ENCODE data around the gene P2RY6. TPM values are rescaled to one million over a fixed set of nuclear protein-coding genes. Genes with fewer than 3 reads are reported as not detected.
A peak's percentile ranks its signal among the peaks of the same experiment; 100 is the strongest.

Gene P2RY6
- total and polyA plus RNA-seq, 2 of the 4 experiments (the other 2 are of a cell fraction): 0.44 TPM; not detected in 1

- Histone ChIP-seq H3K9ac (ENCODE audit: low read depth, low read length) (no peak overlapping the region), H2BK5ac (ENCODE audit: low read depth, low read length, poor library complexity, severe bottlenecking) (peak overlapping the region; percentile 27), H3K18ac (ENCODE audit: low read depth, low read length) (no peak overlapping the region), H4K20me1 (ENCODE audit: insufficient read depth, low read length) (peaks cover 81% of the 10 kb centered on the region), H3K14ac (replicated peaks; ENCODE audit: low read depth, low read length) (no peak overlapping the region), H4K91ac (ENCODE audit: insufficient read depth, low read depth, low read length) (no peak overlapping the region), H3K23ac (ENCODE audit: low read depth, low read length) (peak overlapping the region; percentile 72; the same call in 1 of the 2 replicates), H2BK120ac (ENCODE audit: low read depth, low read length) (no peak overlapping the region), H2AK9ac (replicated peaks; ENCODE audit: low read depth, low read length, poor library complexity) (no peak overlapping the region), H3K56ac (ENCODE audit: extremely low read depth, insufficient read depth, low read length) (no peak overlapping the region), H3K4ac (ENCODE audit: low read depth, low read length) (peak overlapping the region; percentile 23; the same call in 1 of the 2 replicates), H3K27ac (ENCODE audit: insufficient read depth, low read length) (peak overlapping the region; percentile 16; the same call in 1 of the 2 replicates), H2BK15ac (ENCODE audit: low read depth, low read length) (no peak overlapping the region), H3K9me1 (ENCODE audit: insufficient read depth, low read length) (peaks cover 42% of the 10 kb centered on the region), H3K9me3 (ENCODE audit: control insufficient read depth, insufficient read depth, low read length) (no peaks in the 10 kb centered on the region), H3K27me3 (ENCODE audit: control insufficient read depth, insufficient read depth, low read length) (no peaks in the 10 kb centered on the region), H4K5ac (ENCODE audit: low read depth, low read length) (no peak overlapping the region), H3K4me1 (ENCODE audit: control insufficient read depth, insufficient read depth, low read length) (peaks cover 68% of the 10 kb centered on the region), H2AFZ (replicated peaks; ENCODE audit: low read length, poor library complexity) (no peak overlapping the region), H3K4me3 (ENCODE audit: insufficient read depth, low read depth, low read length) (no peak overlapping the region), H3K4me2 (ENCODE audit: low read depth, low read length) (no peak overlapping the region), H2BK20ac (ENCODE audit: low read depth, low read length) (no peak overlapping the region), H4K8ac (ENCODE audit: low read depth in 2 of 2, low read length in 2 of 2) (peak overlapping the region in 1 of 2 experiments; percentile 6; a peak in 1 of 4 replicates), H2AK5ac (ENCODE audit: low read depth, low read length) (peak overlapping the region; percentile 14; the same call in 1 of the 2 replicates), H3K79me1 (ENCODE audit: low read depth in 1 of 2, low read length in 2 of 2) (peaks cover 12 to 86% of the 10 kb centered on the region in 2 experiments; a peak in 3 of 4 replicates), H3K36me3 (ENCODE audit: control insufficient read depth, insufficient read depth, low read length) (peaks cover 13% of the 10 kb centered on the region; the same call in 1 of the 2 replicates)
- TF ChIP-seq SMC3 (IDR thresholded peaks at IDR 0.05; ENCODE audit: low read depth, low read length): no peak
- no peak for TF ChIP-seq CTCF (conservative IDR thresholded peaks at IDR 0.05; ENCODE audit: low read depth, low read length)
- TF ChIP-seq CEBPB (IDR thresholded peaks at IDR 0.05; ENCODE audit: low read depth, low read length): no peak
- no peak for TF ChIP-seq USF2 (IDR thresholded peaks at IDR 0.05; ENCODE audit: low read depth, low read length)
- no peak for TF ChIP-seq ELK1 (IDR thresholded peaks at IDR 0.05; ENCODE audit: borderline replicate concordance, low read depth, low read length)
- TF ChIP-seq RFX5 (IDR thresholded peaks at IDR 0.05; ENCODE audit: low read depth, low read length): no peak
- no peak for TF ChIP-seq RAD21 (IDR thresholded peaks at IDR 0.05; ENCODE audit: low read length)
- no peak for TF ChIP-seq RCOR1 (IDR thresholded peaks at IDR 0.05; ENCODE audit: insufficient replicate concordance, low read length)
- TF ChIP-seq MAZ (IDR thresholded peaks at IDR 0.05; ENCODE audit: borderline replicate concordance, low read depth, low read length): no peak
- TF ChIP-seq BHLHE40 (IDR thresholded peaks at IDR 0.05; ENCODE audit: low read depth, low read length): no peak
- TF ChIP-seq POLR2A (IDR thresholded peaks at IDR 0.05; ENCODE audit: low read depth, low read length): no peak
- no peak for TF ChIP-seq NFE2L2 (IDR thresholded peaks at IDR 0.05; ENCODE audit: low read depth, low read length)
- no peak for TF ChIP-seq CHD1 (IDR thresholded peaks at IDR 0.05; ENCODE audit: low read depth, low read length)
- no peak for TF ChIP-seq MAFK (IDR thresholded peaks at IDR 0.05; ENCODE audit: low read depth, low read length)
- no peak for TF ChIP-seq FOS (IDR thresholded peaks at IDR 0.05; ENCODE audit: low read depth, low read length)
- no peak for TF ChIP-seq MXI1 (IDR thresholded peaks at IDR 0.05; ENCODE audit: borderline replicate concordance, low read depth, low read length)
- BruUV-seq (replicated peaks): no TSS peak
- 80% methylated on average over 1 of the region's 4 CpGs; no CpG with 5 or more reads in 1 of the 2 experiments for WGBS, 2 experiments (ENCODE audit: extremely low coverage in 2 of 2, insufficient read length in 1 of 2)
- intact Hi-C loops (cut with micrococcal nuclease) (no loop called here), dilution Hi-C loops (cut with HindIII; ENCODE audit: low sequenced_read_pairs, unreplicated experiment) (no loop called here), in situ Hi-C loops (cut with MboI; ENCODE audit: low sequenced_read_pairs) (no loop called here)
- DNase-seq (no peak), ATAC-seq (ENCODE audit: low read depth) (no peak)
- ChIA-PET POLR2A (ENCODE audit: unreplicated experiment) (interaction anchor here (1.1 kb wide), 1 partner anchor 9 kb away, joined by 4 read pairs; no protein-coding TSS in a partner anchor), CTCF (no interaction called here)
Measured at GRCh38 chr11:73317373-73317772, 45.2 kb downstream of the P2RY6 start.

All from IMR-90 (cell line).